Gastroesophageal sphincter (tissue), 4 donors: ENCODE measurements around the gene CEACAM20. TPM values are rescaled to one million over a fixed set of nuclear protein-coding genes. Genes with fewer than 3 reads are reported as not detected.
A peak's percentile ranks its signal among the peaks of the same experiment; 100 is the strongest.
"Not testable (repeated sequence)": the region's sequence is repeated elsewhere in the genome, so short reads cannot be mapped to it uniquely, and the experiment has no call there.

Experiments
- ATAC-seq: fragments of 150-250 bp; one replicate; pipeline ENCODE4 v1.9.1; 2016; ENCODE audit warnings: mild to moderate bottlenecking, moderate library complexity
- H3K27ac ChIP-seq, 4 donors: fragments of 200-600 bp; sonication (generic) in 3 of 4; 1 replicate in 3 of 4; 2 replicates in 1 of 4; pipeline ENCODE4 v1.5.1; 2016 to 2019
- H3K27me3 ChIP-seq: fragments of 200-600 bp; sonication (generic); one replicate; pipeline ENCODE4 v1.5.1; 2019
- H3K36me3 ChIP-seq, 2 donors: fragments of 200-600 bp; sonication (generic); one replicate each; pipeline ENCODE4 v1.5.1; 2019; ENCODE audit warnings: control low read depth in 1 of 2
- H3K4me1 ChIP-seq, 3 donors: fragments of 200-600 bp; sonication (generic); 1 replicate in 2 of 3; 2 replicates in 1 of 3; pipeline ENCODE4 v1.5.1; 2016 to 2019; ENCODE audit warnings: control low read depth in 2 of 3
- H3K4me3 ChIP-seq, 2 donors: fragments of 200-600 bp; sonication (generic); one replicate each; pipeline ENCODE4 v1.5.1; 2019; ENCODE audit warnings: mild to moderate bottlenecking in 1 of 2, moderate library complexity in 1 of 2
- H3K9me3 ChIP-seq, 3 donors: fragments of 200-600 bp; sonication (generic); one replicate each; pipeline ENCODE4 v1.5.1; 2017 to 2019; ENCODE audit warnings: control low read depth in 2 of 3
- EP300 ChIP-seq: sonication (generic); formaldehyde crosslinking; IDR thresholded peaks from one replicate; pipeline ENCODE4 v1.6.1; 2017; ENCODE audit warnings: antibody characterized with exemption, mild to moderate bottlenecking
- POLR2A ChIP-seq, 2 donors: fragments of 450-650 bp; IDR thresholded peaks; one replicate each; pipeline ENCODE4 v1.6.1; 2017; ENCODE audit warnings: antibody characterized with exemption in 2 of 2, mild to moderate bottlenecking in 2 of 2, moderate library complexity in 1 of 2
- POLR2AphosphoS5 ChIP-seq: sonication (generic); formaldehyde crosslinking; IDR thresholded peaks from one replicate; pipeline ENCODE4 v1.6.1; 2017; ENCODE audit warnings: antibody characterized with exemption
- WGBS, 2 donors: methylation state at CpG; one replicate each; pipeline ENCODE4 v1.1.5; 2018; ENCODE audit warnings: low coverage in 1 of 2; 5-methylcytosine and 5-hydroxymethylcytosine counted together
- total RNA-seq, 4 donors: library from RNA; depleted of rRNA; stranded (reverse); fragments of >200 nt; gene quantifications; one replicate each; pipeline ENCODE4 v1.1.0, GENCODE V29; 2016
- TF ChIP-seq, protein P1 (sequence below), 4 experiments: fragments of 200-600 bp in 2 of 4; fragments of 450-650 bp in 2 of 4; sonication (generic) in 1 of 4; IDR thresholded peaks; one replicate each; pipeline ENCODE4 v1.5.1; 2017 to 2019; ENCODE audit warnings: antibody characterized with exemption in 4 of 4, mild to moderate bottlenecking in 2 of 4, moderate library complexity in 2 of 4

Gene CEACAM20
- total RNA-seq, 4 donors from 2014 or later, result not detected

DNA sequence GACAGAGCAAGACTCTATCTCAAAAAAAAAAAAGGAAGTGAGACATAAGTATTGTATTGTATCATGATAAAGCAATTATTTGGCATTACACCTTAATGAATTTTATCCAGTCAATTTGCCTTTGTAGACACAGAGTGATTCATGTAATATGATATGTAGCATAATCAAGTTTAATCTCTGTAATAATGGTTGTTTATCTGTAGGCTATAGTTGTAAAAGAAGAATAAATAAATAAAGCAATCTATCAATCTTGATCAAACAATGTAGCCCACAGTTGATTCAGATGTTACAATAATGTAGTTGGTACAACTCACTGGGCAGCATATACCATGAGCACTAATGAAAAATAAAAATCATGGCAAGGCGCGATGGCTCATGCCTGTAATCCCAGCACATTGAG, 28.5 kb upstream of the CEACAM20 start:
- TF ChIP-seq POLR2A (IDR thresholded peaks at IDR 0.05) (no peak), POLR2AphosphoS5 (no peak), EP300 (no peak)
- TF ChIP-seq, protein P1, sequence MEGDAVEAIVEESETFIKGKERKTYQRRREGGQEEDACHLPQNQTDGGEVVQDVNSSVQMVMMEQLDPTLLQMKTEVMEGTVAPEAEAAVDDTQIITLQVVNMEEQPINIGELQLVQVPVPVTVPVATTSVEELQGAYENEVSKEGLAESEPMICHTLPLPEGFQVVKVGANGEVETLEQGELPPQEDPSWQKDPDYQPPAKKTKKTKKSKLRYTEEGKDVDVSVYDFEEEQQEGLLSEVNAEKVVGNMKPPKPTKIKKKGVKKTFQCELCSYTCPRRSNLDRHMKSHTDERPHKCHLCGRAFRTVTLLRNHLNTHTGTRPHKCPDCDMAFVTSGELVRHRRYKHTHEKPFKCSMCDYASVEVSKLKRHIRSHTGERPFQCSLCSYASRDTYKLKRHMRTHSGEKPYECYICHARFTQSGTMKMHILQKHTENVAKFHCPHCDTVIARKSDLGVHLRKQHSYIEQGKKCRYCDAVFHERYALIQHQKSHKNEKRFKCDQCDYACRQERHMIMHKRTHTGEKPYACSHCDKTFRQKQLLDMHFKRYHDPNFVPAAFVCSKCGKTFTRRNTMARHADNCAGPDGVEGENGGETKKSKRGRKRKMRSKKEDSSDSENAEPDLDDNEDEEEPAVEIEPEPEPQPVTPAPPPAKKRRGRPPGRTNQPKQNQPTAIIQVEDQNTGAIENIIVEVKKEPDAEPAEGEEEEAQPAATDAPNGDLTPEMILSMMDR (IDR thresholded peaks at IDR 0.05), result no peak
- ATAC-seq, result no peak
- 100% methylated on average over 2 of the region's 2 CpGs; no CpG with 5 or more reads in 1 of the 2 donors for WGBS, 2 donors

DNA sequence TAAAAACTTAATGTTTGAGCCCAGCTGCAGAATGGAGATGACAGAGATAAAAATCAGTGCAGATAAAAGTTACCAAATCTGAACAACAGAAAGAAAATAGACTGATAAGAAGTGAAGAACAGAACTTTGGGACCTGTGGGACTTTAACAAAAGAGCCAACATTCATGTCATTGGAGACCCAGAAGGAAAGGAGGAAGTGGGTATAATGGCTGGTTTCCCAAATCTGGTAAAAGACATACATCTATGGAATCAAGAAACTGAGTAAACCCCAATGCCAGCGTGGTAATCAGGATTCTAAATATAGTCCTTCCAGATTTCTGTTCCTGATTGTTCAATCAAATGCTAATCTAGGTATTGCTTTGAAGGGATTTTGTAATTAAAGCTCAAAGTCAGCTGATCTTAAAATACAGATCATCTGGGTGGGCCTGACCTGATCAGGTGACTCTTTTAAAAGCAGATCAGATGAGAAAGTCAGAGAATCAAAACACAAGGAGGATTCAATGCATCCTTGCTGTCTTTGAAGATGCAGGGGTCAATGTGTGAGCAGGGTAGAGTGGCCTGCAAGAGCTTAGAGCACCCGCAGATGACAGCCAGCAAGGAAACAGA, 25.3 kb upstream of the CEACAM20 start:
- Histone ChIP-seq H3K4me1 (no peaks in the 10 kb centered on the region), H3K36me3 (no peaks in the 10 kb centered on the region), H3K9me3 (no peaks in the 10 kb centered on the region), H3K27ac (no peak overlapping the region), H3K27me3 (peaks cover 20% of the 10 kb centered on the region), H3K4me3 (no peak overlapping the region)
- WGBS, 2 donors, result 79 to 84% methylated on average over 2 of the region's 2 CpGs
- no peak for ATAC-seq
- TF ChIP-seq POLR2A (IDR thresholded peaks at IDR 0.05) (no peak), POLR2AphosphoS5 (no peak), EP300 (no peak)
- TF ChIP-seq, protein P1 (IDR thresholded peaks at IDR 0.05), result no peak

More for the DNA sequence above, 28.5 kb upstream of the CEACAM20 start:
- Histone ChIP-seq H3K4me3 (no peak overlapping the region), H3K9me3 (no peaks in the 10 kb centered on the region), H3K36me3 (no peaks in the 10 kb centered on the region), H3K27ac (no peak overlapping the region), H3K4me1 (no peaks in the 10 kb centered on the region), H3K27me3 (peaks cover 24% of the 10 kb centered on the region)

DNA sequence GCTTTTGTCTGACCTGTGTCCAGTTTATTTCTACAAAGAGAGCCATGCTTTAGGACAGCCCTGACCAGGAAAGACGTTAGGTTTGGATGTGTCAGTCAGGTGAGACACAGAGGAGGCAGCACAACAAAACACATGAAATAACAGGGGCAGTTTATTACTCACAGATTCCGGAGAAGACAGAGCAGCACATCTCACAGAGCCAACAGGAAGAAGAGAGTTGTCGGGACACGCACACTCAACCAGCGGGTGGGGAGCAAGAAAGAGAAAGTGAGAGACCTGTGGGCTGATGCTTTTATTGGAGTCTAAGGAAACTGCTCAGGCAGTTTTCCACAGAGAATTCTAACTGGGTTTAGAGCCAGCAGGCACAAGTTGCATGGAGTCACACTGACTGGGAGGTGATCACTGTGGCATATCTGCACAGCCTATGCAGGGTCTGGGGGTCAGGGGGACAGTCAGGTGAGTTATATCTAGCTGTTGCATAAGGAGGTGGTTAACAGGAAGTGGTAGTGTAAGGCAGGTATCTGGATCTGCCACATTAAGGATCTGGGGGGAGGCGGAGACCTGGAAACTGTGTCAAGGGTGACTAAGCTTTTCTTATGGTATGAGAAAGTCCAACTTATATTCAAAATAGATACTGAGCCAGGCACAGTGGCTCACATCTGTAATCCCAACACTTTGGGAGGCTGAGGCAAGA, 24.1 kb upstream of the CEACAM20 start:
- H3K4me1 ChIP-seq, result no peaks in the 10 kb centered on the region
- WGBS, 2 donors, result 50 to 81% methylated on average over 4 to 6 of the region's 6 CpGs

DNA sequence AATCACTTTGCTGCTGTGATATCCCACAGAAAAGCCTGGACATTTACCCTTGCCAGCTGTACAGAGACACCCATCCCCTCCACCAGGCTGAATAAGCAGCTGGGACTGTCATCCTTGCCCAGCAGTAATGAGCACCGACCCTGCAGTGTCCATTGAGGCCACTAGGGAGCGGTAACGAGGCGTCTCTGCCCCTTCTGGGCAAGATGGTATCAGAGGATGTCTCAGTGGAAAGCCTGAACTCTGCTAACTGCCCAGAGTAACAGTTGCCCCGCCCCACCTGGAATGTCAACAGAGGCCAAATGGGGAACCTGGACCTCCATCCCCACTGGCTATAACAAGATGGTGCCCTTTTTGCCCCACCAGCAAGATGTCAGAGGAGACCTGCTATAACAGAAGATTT, 22.8 kb upstream of the CEACAM20 start:
- Histone ChIP-seq H3K4me3 (no peak overlapping the region), H3K36me3 (no peaks in the 10 kb centered on the region), H3K27ac (no peak overlapping the region), H3K27me3 (peaks cover 16% of the 10 kb centered on the region), H3K4me1 (no peaks in the 10 kb centered on the region), H3K9me3 (no peaks in the 10 kb centered on the region)
- TF ChIP-seq POLR2A (IDR thresholded peaks at IDR 0.05), result no peak
- TF ChIP-seq, protein P1 (IDR thresholded peaks at IDR 0.05), result peak in 1 of 4 experiments; percentile 29
- no peak for TF ChIP-seq EP300
- TF ChIP-seq POLR2AphosphoS5, result no peak
- no peak for ATAC-seq
- WGBS, 2 donors, result 0% methylated on average over 1 of the region's 5 CpGs; no CpG with 5 or more reads in 1 of the 2 donors

More for the DNA sequence above, 24.1 kb upstream of the CEACAM20 start:
- no peak for ATAC-seq
- H3K4me3 ChIP-seq, result no peak overlapping the region
- TF ChIP-seq POLR2AphosphoS5 (no peak), EP300 (no peak), POLR2A (IDR thresholded peaks at IDR 0.05) (no peak)
- TF ChIP-seq, protein P1 (IDR thresholded peaks at IDR 0.05), result no peak
- H3K27me3 ChIP-seq, result peaks cover 16% of the 10 kb centered on the region
- no peaks in the 10 kb centered on the region for H3K36me3 ChIP-seq
- H3K27ac ChIP-seq, result no peak overlapping the region
- H3K9me3 ChIP-seq, result no peaks in the 10 kb centered on the region

DNA sequence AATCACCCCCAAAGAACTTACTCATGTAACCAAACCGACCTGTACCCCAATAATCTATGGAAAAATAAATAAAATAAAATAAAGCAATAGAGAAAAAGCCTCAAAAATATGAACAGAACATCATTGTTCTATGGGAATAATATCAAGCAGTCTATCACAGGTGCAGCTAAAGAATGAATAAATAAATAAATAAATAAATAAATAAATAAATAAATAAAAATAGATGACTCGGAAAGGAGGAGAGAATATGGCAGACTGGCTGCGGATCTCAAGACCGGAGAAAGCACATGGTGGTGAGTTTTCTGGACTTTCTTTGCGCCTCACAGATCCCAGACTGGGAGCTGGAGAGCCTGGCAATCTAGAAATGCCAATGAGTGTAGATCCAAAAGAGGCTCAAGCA, 22.4 kb upstream of the CEACAM20 start:
- TF ChIP-seq POLR2A (IDR thresholded peaks at IDR 0.05), result no peak
- Histone ChIP-seq H3K36me3 (no peaks in the 10 kb centered on the region), H3K27ac (no peak overlapping the region), H3K4me1 (no peaks in the 10 kb centered on the region), H3K27me3 (peaks cover 16% of the 10 kb centered on the region), H3K4me3 (no peak overlapping the region), H3K9me3 (no peaks in the 10 kb centered on the region)
- ATAC-seq, result no peak
- WGBS, 2 donors, result 76 to 81% methylated on average over 5 of the region's 5 CpGs

DNA sequence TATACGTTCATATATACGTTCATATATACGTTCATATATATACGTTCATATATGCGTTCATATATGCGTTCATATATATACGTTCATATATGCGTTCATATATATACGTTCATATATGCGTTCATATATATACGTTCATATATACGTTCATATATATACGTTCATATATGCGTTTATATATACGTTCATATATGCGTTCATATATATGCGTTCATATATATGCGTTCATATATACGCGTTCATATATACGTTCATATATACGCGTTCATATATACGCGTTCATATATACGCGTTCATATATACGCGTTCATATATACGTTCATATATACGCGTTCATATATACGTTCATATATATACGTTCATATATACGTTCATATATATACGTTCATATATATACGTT, 21.5 kb upstream of the CEACAM20 start:
- H3K4me1 ChIP-seq, H3K27ac ChIP-seq, H3K4me3 ChIP-seq, ATAC-seq, H3K36me3 ChIP-seq, H3K9me3 ChIP-seq: not testable (repeated sequence)
- H3K27me3 ChIP-seq, result peaks cover 16% of the 10 kb centered on the region
- 87 to 91% methylated on average over 37 of the region's 37 CpGs for WGBS, 2 donors
